HG02588 (cell line): Measurements from ENCODE around the gene SMG6.
"Not testable (repeated sequence)": the region's sequence is repeated elsewhere in the genome, so short reads cannot be mapped to it uniquely, and the experiment has no call there.

Source experiments
- ATAC-seq: cut with Tn5 transposase; IDR thresholded peaks from one replicate; pipeline ENCODE4 v1.9.1; 2021; ENCODE audit warnings: mild to moderate bottlenecking, moderate library complexity; ENCODE audit not compliant: unreplicated experiment

The SMG6 gene

DNA sequence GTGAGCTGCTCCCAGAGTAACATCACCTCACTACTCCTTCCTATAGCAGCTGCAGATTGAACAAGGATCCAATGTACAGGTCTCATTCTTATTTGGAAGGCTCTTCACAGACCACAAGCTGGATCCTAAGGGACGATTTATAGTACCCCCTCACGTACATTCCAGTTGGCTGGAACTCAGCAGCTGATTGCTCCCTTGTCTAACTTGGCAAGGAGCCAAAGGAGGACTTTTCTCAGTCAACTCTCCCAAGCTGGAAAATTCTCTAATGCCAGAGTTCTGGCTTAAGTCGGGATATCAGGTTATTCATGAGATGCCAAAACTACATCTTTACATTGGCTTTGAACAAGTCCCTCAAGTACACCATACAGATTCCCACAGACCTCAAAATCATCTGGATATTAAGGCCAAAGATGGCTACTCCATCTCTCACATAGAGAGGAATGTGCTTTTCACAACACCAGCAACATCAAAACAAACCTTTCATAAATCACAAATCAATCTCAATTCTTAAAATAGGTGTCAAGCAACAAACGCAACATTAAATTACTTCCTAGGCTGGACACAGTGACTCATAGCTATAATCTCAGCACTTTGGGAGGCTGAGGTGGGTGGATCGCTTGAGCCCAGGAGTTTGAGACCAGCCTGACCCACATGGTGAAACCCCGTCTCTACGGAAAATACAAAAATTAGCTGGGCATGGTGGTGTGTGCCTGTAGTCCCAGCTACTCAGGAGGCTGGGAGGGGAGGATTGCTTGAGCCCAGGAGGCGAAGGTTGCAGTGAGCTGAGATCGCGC is 39.3 kb downstream of the SMG6 start:
- ATAC-seq: no peak

GRCh38 chr17:2263183-2264066 is 40.2 kb downstream of the SMG6 start:
- no peak for ATAC-seq

DNA sequence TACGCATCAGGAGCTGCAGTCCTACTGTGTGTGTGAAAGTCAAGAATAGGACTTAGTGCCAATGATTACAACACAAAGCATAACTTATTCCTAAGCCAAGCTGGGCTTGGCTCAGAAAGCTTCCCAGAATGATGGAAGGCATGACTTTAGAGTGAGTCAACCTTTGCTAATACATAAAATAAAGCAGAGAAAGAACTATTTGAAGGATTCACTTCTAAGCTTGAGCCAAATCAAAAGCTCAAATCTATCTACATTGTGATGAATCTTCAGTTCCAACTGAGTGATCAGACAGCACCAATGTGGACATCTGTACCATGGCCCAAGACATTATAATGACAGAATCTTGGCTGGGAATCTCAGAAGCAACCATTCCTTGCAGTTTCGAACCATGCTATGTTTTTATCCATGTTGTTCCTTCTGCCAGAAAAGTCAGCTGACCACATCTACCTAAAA is 41.4 kb downstream of the SMG6 start:
- ATAC-seq: no peak

DNA sequence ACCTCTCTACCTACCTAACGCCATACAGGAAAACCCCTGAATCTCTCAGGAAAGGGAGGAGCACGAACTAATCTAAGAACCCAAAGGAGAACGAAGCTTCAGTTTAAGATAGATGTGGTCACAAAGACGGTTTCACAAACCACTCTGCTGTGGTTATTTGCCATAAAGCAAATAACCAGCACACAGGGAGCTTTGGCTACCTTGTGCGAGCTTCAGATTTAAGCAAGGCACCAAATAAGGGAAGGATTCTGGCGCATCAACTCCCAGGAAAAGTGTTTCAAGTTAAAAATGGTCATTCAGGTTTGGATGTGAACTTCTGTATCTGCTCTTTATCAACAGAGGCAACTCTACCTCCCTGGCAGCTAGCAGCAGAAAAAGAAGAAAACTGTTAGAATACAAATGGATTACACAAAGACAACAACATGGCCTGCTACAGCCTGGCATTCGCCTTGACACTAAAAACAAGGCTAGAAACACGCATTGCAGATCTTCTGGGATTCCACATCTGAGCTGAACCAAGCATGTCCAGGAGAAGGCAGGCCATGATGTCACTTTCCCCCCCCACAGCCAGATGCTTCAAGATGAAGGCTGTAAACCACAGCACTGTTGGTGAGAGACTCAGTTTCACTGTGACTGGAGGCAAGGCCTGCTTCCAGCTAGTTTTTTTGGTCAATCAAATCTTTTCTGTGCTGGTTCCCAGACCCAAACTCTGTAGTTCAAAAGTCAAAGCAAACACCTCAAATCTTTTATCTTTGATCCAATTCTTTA is 43.6 kb downstream of the SMG6 start:
- ATAC-seq: no peak

GRCh38 chr17:2258830-2259229 is 44.8 kb downstream of the SMG6 start:
- ATAC-seq: not testable (repeated sequence)

DNA sequence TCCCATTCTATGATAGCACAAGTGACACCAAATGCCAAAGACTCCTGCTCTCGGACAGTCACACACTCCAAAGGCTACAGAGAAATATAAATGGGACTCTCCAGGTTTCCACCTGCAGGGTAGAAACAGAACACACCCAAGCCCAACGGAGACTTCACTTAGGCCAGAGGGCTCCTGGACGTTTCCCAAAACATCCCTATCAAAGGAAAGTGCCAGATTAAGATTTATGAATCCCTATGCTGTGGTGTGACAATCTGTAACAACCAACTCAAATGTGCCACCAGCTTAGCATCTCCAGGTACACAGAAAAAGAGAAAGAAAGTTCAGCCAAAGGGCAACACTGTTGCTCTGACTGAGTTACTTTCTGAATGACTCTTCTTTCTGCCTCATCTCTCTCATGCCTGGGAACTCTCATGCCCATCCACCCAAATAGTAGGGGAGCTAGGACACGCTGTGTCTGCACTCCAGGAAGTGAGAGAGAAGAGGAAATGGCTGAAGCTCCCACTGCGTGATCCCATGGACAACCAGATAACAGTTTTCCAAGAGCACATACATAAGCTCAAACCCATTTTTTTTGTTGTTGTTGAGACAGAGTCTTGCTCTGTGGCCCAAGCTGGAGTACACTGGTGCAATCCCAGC is 49.7 kb downstream of the SMG6 start:
- no peak for ATAC-seq

DNA sequence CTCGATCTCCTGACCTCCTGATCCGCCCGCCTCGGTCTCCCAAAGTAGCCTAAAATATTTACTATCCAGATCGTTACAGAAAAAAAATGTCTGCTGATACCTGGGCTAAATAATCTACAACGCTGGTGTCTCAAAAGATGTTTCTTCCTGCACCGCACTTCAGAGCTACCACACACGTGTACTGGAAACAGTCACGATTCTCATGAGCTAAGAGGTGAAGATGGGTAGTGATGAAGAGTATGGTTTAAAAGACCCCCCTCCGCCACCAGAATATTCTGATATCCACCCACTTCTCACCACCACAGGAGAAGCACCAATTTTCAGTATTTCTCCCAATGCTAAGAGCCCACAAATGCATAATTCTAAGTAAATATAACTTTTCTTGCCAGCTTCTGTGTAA is 50.2 kb downstream of the SMG6 start:
- no peak for ATAC-seq

DNA sequence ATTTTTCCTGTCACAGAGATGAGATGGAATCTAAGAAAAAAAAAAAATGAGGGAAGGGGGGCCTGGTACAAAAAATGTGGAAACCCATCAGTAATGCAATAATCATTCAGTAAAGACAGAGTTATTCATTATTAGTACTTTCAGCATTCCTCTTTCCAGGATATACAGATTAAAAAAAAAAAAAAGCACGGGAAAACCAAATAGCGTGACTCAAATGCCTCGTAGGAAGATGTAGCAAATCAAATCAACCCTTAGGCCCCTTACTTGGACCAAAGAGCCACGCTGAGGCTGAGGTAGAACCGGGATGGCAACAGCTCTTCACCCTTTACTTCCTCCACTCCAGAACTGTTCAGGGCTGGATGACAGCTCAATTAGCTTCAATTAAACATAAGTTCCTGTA is 52.5 kb downstream of the SMG6 start:
- no peak for ATAC-seq

GRCh38 chr17:2250140-2251095 is 53.2 kb downstream of the SMG6 start:
- no peak for ATAC-seq

DNA sequence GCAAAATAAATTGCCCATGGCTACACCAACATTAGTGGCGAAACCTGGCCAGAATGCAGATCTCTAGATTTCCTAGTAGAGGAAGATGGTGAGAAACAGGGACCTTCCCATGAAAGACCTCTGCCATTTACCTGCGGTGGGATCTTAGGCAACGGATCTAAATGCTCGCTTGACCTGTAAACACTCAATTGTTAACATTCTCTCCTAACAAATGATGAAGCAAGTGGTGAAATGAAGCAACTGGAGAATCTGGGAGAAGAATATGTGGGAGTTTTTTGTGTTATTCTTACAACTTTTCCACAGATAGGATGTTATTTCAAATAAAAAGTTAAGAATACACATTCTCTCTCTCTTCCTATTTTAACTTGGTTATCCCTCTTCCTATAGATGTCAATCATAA is 56.6 kb downstream of the SMG6 start:
- no peak for ATAC-seq

- ATAC-seq: no peak
Measured at GRCh38 chr17:2244545-2245525, 58.8 kb downstream of the SMG6 start.

- no peak for ATAC-seq
Measured at GRCh38 chr17:2243953-2244352, 59.6 kb downstream of the SMG6 start.

GRCh38 chr17:2241823-2242222 is 61.8 kb downstream of the SMG6 start:
- no peak for ATAC-seq

GRCh38 chr17:2240541-2240940 is 63.0 kb downstream of the SMG6 start:
- ATAC-seq: no peak

- peak; percentile 59 for ATAC-seq
Measured at GRCh38 chr17:2239882-2240430, 63.6 kb downstream of the SMG6 start.

GRCh38 chr17:2239170-2239551 is 64.4 kb downstream of the SMG6 start:
- ATAC-seq: no peak

DNA sequence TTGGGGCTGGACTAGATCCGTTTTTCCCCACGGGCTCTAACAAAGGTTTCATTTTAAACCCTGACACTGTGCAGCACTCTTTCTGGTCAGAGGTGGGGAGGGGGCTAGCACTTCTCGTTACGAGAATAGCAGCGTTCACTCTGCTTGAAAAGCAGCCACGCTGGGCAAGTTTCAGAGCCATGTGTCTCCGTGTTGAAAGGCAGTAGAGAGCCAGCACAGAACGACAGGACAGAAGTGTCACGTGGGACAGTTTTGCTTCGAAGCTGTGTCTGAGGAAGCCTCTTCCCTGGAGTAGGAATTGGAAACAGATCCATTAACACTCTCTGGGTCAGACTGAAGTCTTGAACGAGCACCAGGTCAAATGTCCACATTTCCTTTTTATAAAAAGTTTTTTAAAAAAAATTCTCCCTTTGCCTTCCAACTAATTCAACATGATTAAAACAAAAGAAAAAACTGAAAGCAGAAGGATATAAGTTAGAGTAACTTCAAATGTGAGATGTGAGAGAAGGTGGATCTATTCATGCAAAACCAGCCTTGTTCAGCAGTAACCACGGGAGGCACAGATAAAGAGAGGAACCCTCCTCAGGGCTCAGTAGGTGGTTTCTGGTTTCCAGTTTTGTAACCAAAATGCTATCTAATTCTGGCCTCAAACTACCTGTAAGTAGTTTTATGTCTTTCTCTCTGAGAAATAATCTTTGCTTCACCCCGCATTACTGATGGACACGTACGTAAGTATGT is 65.0 kb downstream of the SMG6 start:
- no peak for ATAC-seq

- no peak for ATAC-seq
Measured at GRCh38 chr17:2237950-2238349, 65.6 kb downstream of the SMG6 start.
